SK-N-SH (cell line): ENCODE results near the gene SBSN. TPM values are rescaled to one million over a fixed set of nuclear protein-coding genes. Genes with fewer than 3 reads are reported as not detected.

Experiments used
- CTCF ChIA-PET: fragments of 300-600, 350-600 bp; formaldehyde crosslinking; extraction: SDS; loops from one replicate; lab custom pipeline; 2021; lab: Yijun Ruan, JAX
- POLR2A ChIA-PET: fragments of 350-600 bp; sonication (Branson Sonifier 250); formaldehyde crosslinking; extraction: SDS; loops from one replicate; lab custom pipeline; 2020; ENCODE audit warnings: antibody characterized with exemption, inconsistent platforms; lab: Yijun Ruan, JAX
- DNase-seq: peaks from one replicate; pipeline ENCODE4 v3.0.0; 2012
- H2AFZ ChIP-seq: fragments of 200-600 bp; sonication (generic); 2 replicates; pipeline ENCODE4 v1.8.1; 2016; ENCODE audit warnings: antibody characterized with exemption, mild to moderate bottlenecking, low read depth
- H3F3A ChIP-seq: fragments of 200-600 bp; sonication (generic); replicated peaks from 2 replicates; pipeline ENCODE3; 2016; ENCODE audit warnings: antibody characterized with exemption, mild to moderate bottlenecking; ENCODE audit not compliant: insufficient read depth
- H3K27ac ChIP-seq, 2 experiments: fragments of 200-500 bp in 1 of 2; fragments of 200-600 bp in 1 of 2; sonication (Bioruptor generic) in 1 of 2; sonication (generic), shearing (Covaris generic) in 1 of 2; 2 replicates each; pipeline versions ENCODE4 v1.5.1 to v1.6.1; 2014 to 2016; ENCODE audit warnings: low read depth in 2 of 2, inconsistent platforms in 1 of 2, low read length in 1 of 2, mild to moderate bottlenecking in 1 of 2, mixed read lengths in 1 of 2
- H3K27me3 ChIP-seq: fragments of 200-600 bp; sonication (generic), shearing (Covaris generic); 2 replicates; pipeline ENCODE4 v1.6.1; 2016; ENCODE audit warnings: mixed run types; ENCODE audit not compliant: insufficient read depth
- H3K36me3 ChIP-seq, 2 experiments: fragments of 200-500 bp in 1 of 2; fragments of 200-600 bp in 1 of 2; sonication (Bioruptor generic) in 1 of 2; sonication (generic) in 1 of 2; replicated peaks in 1 of 2; 2 replicates each; pipeline versions ENCODE3 to v1.5.1; 2014 to 2016; ENCODE audit warnings: low read length in 1 of 2, mild to moderate bottlenecking in 1 of 2; ENCODE audit not compliant: insufficient read depth in 2 of 2, control insufficient read depth in 1 of 2
- H3K4me1 ChIP-seq, 2 experiments: fragments of 200-500 bp in 1 of 2; fragments of 200-600 bp in 1 of 2; sonication (Bioruptor generic) in 1 of 2; sonication (generic), shearing (Covaris generic) in 1 of 2; 2 replicates each; pipeline versions ENCODE4 v1.5.1 to v1.6.1; 2014 to 2016; ENCODE audit warnings: low read depth in 1 of 2, low read length in 1 of 2, mixed run types in 1 of 2; ENCODE audit not compliant: insufficient read depth in 2 of 2, control insufficient read depth in 1 of 2
- H3K4me2 ChIP-seq: fragments of 200-600 bp; sonication (generic), shearing (Covaris generic); 2 replicates; pipeline ENCODE4 v1.6.1; 2017; ENCODE audit warnings: mixed run types
- H3K4me3 ChIP-seq, 2 experiments: fragments of 200-500 bp in 1 of 2; fragments of 200-600 bp in 1 of 2; sonication (Bioruptor generic) in 1 of 2; sonication (generic), shearing (Covaris generic) in 1 of 2; 2 replicates each; pipeline versions ENCODE4 v1.5.1 to v1.8.1; 2014 to 2016; ENCODE audit warnings: low read depth in 2 of 2, inconsistent platforms in 1 of 2, low read length in 1 of 2, mild to moderate bottlenecking in 1 of 2, mixed read lengths in 1 of 2, moderate library complexity in 1 of 2
- H3K79me2 ChIP-seq: fragments of 200-600 bp; sonication (generic); 2 replicates; pipeline ENCODE4 v1.8.1; 2017; ENCODE audit warnings: mild to moderate bottlenecking; ENCODE audit not compliant: insufficient read depth
- H3K9ac ChIP-seq: fragments of 200-600 bp; sonication (generic); 2 replicates; pipeline ENCODE4 v1.6.1; 2017; ENCODE audit warnings: mixed run types
- H3K9me2 ChIP-seq: fragments of 200-600 bp; sonication (generic); 2 replicates; pipeline ENCODE4 v1.6.1; 2017; ENCODE audit warnings: mixed run types
- H3K9me3 ChIP-seq: fragments of 200-600 bp; sonication (generic); 2 replicates; pipeline ENCODE4 v1.6.1; 2017; ENCODE audit warnings: mixed run types, mild to moderate bottlenecking, moderate library complexity
- H4K20me1 ChIP-seq: fragments of 200-600 bp; sonication (generic); 2 replicates; pipeline ENCODE4 v1.6.1; 2017; ENCODE audit warnings: mild to moderate bottlenecking, mixed run types; ENCODE audit not compliant: insufficient read depth
- CHD2 ChIP-seq: fragments of 150-350 bp; IDR thresholded peaks from 2 replicates; pipeline ENCODE4 v1.6.1; 2018; ENCODE audit warnings: low read length; ENCODE audit not compliant: partially characterized antibody
- CTCF ChIP-seq: fragments of 200-600 bp; sonication (generic); IDR thresholded peaks from 2 replicates; pipeline ENCODE4 v1.6.1; 2017; ENCODE audit warnings: antibody characterized with exemption, mild to moderate bottlenecking, moderate library complexity
- ELF1 ChIP-seq: IDR thresholded peaks from 2 replicates; pipeline ENCODE4 v1.4.0; 2012
- EP300 ChIP-seq, 2 experiments: IDR thresholded peaks; 2 replicates each; pipeline versions ENCODE4 v1.4.0 to v1.6.1; 2012; ENCODE audit warnings: borderline replicate concordance in 1 of 2, low read depth in 1 of 2, low read length in 1 of 2
- EZH2phosphoT487 ChIP-seq: fragments of 200-600 bp; sonication (generic); IDR thresholded peaks from 2 replicates; pipeline ENCODE4 v1.6.1; 2017; ENCODE audit warnings: low read depth, mixed run types, mild to moderate bottlenecking, antibody characterized with exemption, moderate library complexity, borderline replicate concordance
- FOSL2 ChIP-seq: IDR thresholded peaks from 2 replicates; pipeline ENCODE4 v1.4.0; 2012; ENCODE audit warnings: low read depth, mild to moderate bottlenecking, moderate library complexity, borderline replicate concordance
- FOXJ3 ChIP-seq: sonication (generic); formaldehyde crosslinking; IDR thresholded peaks from 2 replicates; pipeline ENCODE4 v1.5.1; 2020; ENCODE audit warnings: mild to moderate bottlenecking, missing genetic modification reagents
- GATA2 ChIP-seq: sonication (generic); formaldehyde crosslinking; IDR thresholded peaks from 2 replicates; pipeline ENCODE4 v1.5.0; 2020; ENCODE audit warnings: mild to moderate bottlenecking, missing genetic modification reagents
- IRF3 ChIP-seq: fragments of 150-350 bp; IDR thresholded peaks from 2 replicates; pipeline ENCODE4 v1.6.1; 2016; ENCODE audit warnings: mild to moderate bottlenecking, low read depth, low read length
- MAX ChIP-seq: IDR thresholded peaks from 2 replicates; pipeline ENCODE4 v1.4.0; 2012; ENCODE audit warnings: low read depth
- MEF2A ChIP-seq: IDR thresholded peaks from 2 replicates; pipeline ENCODE4 v1.4.0; 2012; ENCODE audit warnings: low read depth, borderline replicate concordance
- NFIC ChIP-seq: IDR thresholded peaks from 2 replicates; pipeline ENCODE4 v1.4.0; 2012; ENCODE audit warnings: borderline replicate concordance
- PBX3 ChIP-seq: IDR thresholded peaks from 2 replicates; pipeline ENCODE4; 2012
- RAD21 ChIP-seq: IDR thresholded peaks from 2 replicates; pipeline ENCODE4 v1.6.1; 2012; ENCODE audit warnings: mild to moderate bottlenecking, low read length
- REST ChIP-seq: IDR thresholded peaks from 2 replicates; pipeline ENCODE4 v1.6.1; 2012; ENCODE audit warnings: mild to moderate bottlenecking, low read depth, low read length, moderate library complexity
- RFX5 ChIP-seq: IDR thresholded peaks from 2 replicates; pipeline ENCODE4 v1.6.1; 2012; ENCODE audit warnings: mild to moderate bottlenecking, improper control_type of control experiment, low read length
- RXRA ChIP-seq: IDR thresholded peaks from 2 replicates; pipeline ENCODE4 v1.4.0; 2012; ENCODE audit warnings: low read depth, mild to moderate bottlenecking, borderline replicate concordance
- TCF12 ChIP-seq: IDR thresholded peaks from 2 replicates; pipeline ENCODE4 v1.4.0; 2012
- YY1 ChIP-seq: IDR thresholded peaks from 2 replicates; pipeline ENCODE4 v1.4.0; 2012; ENCODE audit warnings: low read depth, mild to moderate bottlenecking
- WGBS: methylation state at CpG from one replicate; pipeline ENCODE4 v1.1.6; 2017; ENCODE audit warnings: low lambda C conversion rate; 5-methylcytosine and 5-hydroxymethylcytosine counted together
- polyA plus RNA-seq, 3 experiments: library from polyadenylated mRNA; depleted of rRNA; stranded (reverse); fragments of >200 nt; gene quantifications; 2 replicates each; pipeline ENCODE4 v1.2.3, GENCODE V29; 2012

SBSN gene
- polyA plus RNA-seq, 1 of the 3 experiments (the other 2 are of a cell fraction), result 0.25 TPM

- H3K4me2 ChIP-seq, result no peak overlapping the region
- no peak overlapping the region for H3K4me3 ChIP-seq
- no peaks in the 10 kb centered on the region for H3K9me3 ChIP-seq
- WGBS, result 17% methylated on average over 12 of the region's 19 CpGs
- POLR2A ChIA-PET, result no interaction called here
- H3K36me3 ChIP-seq, result no peaks in the 10 kb centered on the region
- CTCF ChIA-PET, result interaction anchor here (0.7 to 2.6 kb wide), 3 partner anchors 19 to 35 kb away, joined by 3 to 10 read pairs (median 6); no protein-coding TSS in a partner anchor
- H3K27me3 ChIP-seq, result peaks cover 82% of the 10 kb centered on the region
- no peak for TF ChIP-seq CHD2
- no peak for TF ChIP-seq EZH2phosphoT487
- TF ChIP-seq MEF2A, result no peak
- no peak for TF ChIP-seq RAD21
- no peak for TF ChIP-seq YY1
- TF ChIP-seq PBX3, result no peak
- H3K9ac ChIP-seq, result no peak overlapping the region
- no peaks in the 10 kb centered on the region for H3K79me2 ChIP-seq
- no peak overlapping the region for H3K27ac ChIP-seq
- no peak for DNase-seq
- H3K9me2 ChIP-seq, result no peaks in the 10 kb centered on the region
- H4K20me1 ChIP-seq, result no peaks in the 10 kb centered on the region
- H3K4me1 ChIP-seq, result no peaks in the 10 kb centered on the region; a peak in 1 of 4 replicates
- no peaks in the 10 kb centered on the region for H3F3A ChIP-seq
- H2AFZ ChIP-seq, result no peak overlapping the region
Measured at GRCh38 chr19:35529241-35530218, 1.4 kb upstream of the SBSN start.

- WGBS, result 10% methylated on average over 4 of the region's 4 CpGs
- Histone ChIP-seq H3K9ac (no peak overlapping the region), H3K4me3 (no peak overlapping the region), H3K27me3 (peaks cover 52% of the 10 kb centered on the region), H3K4me1 (no peaks in the 10 kb centered on the region), H3K9me2 (no peaks in the 10 kb centered on the region), H3K27ac (no peak overlapping the region), H3K4me2 (no peak overlapping the region), H2AFZ (no peak overlapping the region), H3K36me3 (no peaks in the 10 kb centered on the region), H3F3A (no peaks in the 10 kb centered on the region), H3K79me2 (no peaks in the 10 kb centered on the region), H4K20me1 (no peaks in the 10 kb centered on the region), H3K9me3 (no peaks in the 10 kb centered on the region)
- DNase-seq, result no peak
- CTCF ChIA-PET, result interaction anchor here (2.3 kb wide), 1 partner anchor 15 kb away, joined by 12 read pairs; no protein-coding TSS in a partner anchor
- POLR2A ChIA-PET, result no interaction called here
- no peak for TF ChIP-seq IRF3
- no peak for TF ChIP-seq RXRA
- TF ChIP-seq FOSL2, result no peak
- TF ChIP-seq FOXJ3 (CRISPR knock-in tag), result no peak
- no peak for TF ChIP-seq NFIC
- TF ChIP-seq REST, result no peak
- TF ChIP-seq ELF1, result no peak
- no peak for TF ChIP-seq GATA2 (CRISPR knock-in tag)
- TF ChIP-seq TCF12, result no peak
- TF ChIP-seq CHD2, result no peak
- no peak for TF ChIP-seq RFX5
- TF ChIP-seq CTCF, result no peak
- no peak for TF ChIP-seq EP300 (IDR thresholded peaks at IDR 0.05; ENCODE audit: borderline replicate concordance in 1 of 2, low read depth in 1 of 2, low read length in 1 of 2)
- no peak for TF ChIP-seq MAX
Measured at GRCh38 chr19:35525873-35526272, 2.2 kb downstream of the SBSN start.
